ENCODE measurements around the gene DNM3.

Gene DNM3

DNA sequence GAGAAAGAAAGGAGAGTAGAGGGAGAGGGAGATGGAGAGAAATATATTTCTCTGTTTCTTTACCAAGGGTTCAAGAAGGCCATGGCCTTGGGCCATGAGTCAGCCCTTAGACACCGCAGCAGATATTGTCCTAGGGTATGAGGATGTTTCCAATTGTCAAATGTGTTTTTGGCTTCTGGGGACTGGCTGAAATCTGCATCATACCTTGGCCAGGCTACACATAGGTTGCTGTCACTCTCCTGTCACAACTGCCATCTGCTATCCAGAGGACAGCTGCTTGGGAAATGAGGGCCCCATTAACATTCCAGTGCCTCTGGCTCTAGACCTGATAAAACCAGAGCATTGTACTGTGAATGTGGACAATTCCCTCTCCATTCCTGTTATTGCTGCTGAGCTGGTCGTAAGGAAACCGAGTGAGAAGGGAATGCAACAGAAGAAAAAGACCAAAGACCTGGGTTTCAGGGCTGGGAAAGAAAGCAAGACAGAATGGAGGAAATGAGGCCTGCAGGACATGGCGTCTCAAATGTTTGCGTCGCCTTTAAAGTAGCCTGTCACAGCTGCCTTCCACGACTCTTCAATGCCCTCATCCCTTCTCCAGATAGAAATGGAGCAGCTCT lies 611.3 kb downstream of the DNM3 start:
- Mint-ChIP-seq H3K4me1 (peaks cover 26% of the 10 kb centered on the region), H3K27ac (no peak overlapping the region), H3K27me3 (no peaks in the 10 kb centered on the region), H3K9me3 (no peaks in the 10 kb centered on the region), H3K4me3 (no peak overlapping the region)
- no peak for DNase-seq
- ATAC-seq, result no peak

DNA sequence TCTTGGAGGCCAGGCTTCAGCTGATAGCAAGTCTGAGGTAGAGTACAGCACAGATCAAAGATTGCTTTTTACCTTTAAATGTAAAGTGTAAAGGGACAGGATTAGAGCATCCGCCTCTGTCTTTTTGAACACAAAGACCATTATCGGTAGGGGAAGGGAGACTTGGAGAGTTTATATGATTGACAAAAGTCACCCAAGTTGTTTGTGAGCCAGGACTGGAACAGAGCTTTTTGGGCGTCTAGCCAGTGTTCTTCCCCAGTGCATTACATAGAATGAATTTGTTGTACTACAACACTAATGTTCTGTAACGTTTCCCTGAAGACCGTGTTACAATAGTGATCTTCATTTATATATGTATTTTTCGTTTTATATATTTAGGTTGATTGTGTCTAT lies 611.9 kb downstream of the DNM3 start:
- ATAC-seq, result no peak
- Mint-ChIP-seq H3K9me3 (no peaks in the 10 kb centered on the region), H3K27ac (no peak overlapping the region), H3K4me3 (no peak overlapping the region), H3K4me1 (peaks cover 26% of the 10 kb centered on the region), H3K27me3 (no peaks in the 10 kb centered on the region)
- DNase-seq, result no peak

DNA sequence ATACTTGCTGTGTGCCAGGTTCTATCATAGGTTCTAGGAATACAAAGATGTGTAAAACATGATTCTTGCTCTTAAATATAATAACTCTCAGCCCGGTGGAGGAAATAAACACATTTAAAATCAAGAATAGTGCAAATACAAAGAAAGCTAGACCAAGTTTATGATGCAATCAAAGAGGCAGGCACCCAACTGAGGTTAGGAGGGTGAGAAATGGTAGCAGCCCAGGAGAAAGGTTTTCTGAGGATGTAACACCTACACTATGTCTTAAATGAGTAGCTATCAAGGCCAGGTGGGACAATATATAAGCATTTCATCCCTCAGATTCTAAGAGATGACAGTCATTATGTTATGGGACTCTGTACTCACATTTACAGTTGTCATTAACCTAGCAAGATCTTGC lies 612.3 kb downstream of the DNM3 start:
- Mint-ChIP-seq H3K9me3 (no peaks in the 10 kb centered on the region), H3K4me1 (peaks cover 26% of the 10 kb centered on the region), H3K4me3 (peak overlapping the region in 1 of 2 donors; percentile 2), H3K27me3 (no peaks in the 10 kb centered on the region), H3K27ac (peak overlapping the region in 1 of 2 donors; percentile 42)
- no peak for DNase-seq
- ATAC-seq, result peak; percentile 62

DNA sequence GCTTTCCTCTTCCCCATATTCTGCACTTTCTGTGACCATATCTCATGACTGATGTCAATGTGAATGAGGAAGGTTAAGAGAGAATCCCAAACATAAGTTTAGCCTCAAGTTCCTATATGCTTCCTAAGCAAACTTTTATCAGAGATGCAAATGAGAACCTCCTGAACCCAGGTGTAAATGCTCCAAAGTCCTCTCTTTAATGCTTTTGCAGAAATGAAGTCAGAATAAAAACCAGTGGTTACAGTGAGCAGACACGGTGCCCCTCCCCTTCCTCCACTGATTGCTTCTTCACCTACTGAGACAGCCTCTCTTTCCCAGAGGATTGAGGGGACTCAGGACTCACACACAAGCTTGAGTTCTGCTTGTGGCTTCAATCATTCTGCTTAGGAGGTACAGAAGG lies 614.2 kb downstream of the DNM3 start:
- Mint-ChIP-seq H3K27ac (peak overlapping the region in 1 of 2 donors; percentile 66), H3K4me1 (peaks cover 13% of the 10 kb centered on the region), H3K4me3 (no peak overlapping the region), H3K9me3 (no peaks in the 10 kb centered on the region), H3K27me3 (no peaks in the 10 kb centered on the region)
- ATAC-seq (no peak), DNase-seq (no peak)

DNA sequence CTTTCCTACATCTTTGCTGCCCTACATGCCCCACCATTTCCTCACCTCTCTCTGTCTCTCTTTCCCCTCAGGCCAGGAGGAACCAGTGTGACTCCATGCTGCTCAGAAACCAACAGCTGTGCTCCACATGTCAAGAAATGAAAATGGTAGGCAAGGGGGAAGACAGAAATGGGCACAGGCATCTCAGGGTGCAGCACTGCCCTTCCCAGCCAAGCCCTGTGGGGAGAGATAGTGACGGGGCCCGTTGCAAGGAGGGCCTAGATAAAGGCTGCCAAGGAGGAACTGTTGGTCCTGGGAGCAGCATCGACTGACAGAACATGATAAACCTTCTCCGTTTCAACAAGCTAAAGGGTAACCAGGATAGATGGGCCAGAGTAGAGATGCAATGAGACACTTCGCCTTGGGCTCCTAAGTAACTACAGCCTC lies 615.1 kb downstream of the DNM3 start:
- Mint-ChIP-seq H3K27ac (no peak overlapping the region), H3K27me3 (no peaks in the 10 kb centered on the region), H3K4me3 (no peak overlapping the region), H3K9me3 (no peaks in the 10 kb centered on the region), H3K4me1 (peaks cover 6% of the 10 kb centered on the region)
- ATAC-seq, result no peak
- no peak for DNase-seq

DNA sequence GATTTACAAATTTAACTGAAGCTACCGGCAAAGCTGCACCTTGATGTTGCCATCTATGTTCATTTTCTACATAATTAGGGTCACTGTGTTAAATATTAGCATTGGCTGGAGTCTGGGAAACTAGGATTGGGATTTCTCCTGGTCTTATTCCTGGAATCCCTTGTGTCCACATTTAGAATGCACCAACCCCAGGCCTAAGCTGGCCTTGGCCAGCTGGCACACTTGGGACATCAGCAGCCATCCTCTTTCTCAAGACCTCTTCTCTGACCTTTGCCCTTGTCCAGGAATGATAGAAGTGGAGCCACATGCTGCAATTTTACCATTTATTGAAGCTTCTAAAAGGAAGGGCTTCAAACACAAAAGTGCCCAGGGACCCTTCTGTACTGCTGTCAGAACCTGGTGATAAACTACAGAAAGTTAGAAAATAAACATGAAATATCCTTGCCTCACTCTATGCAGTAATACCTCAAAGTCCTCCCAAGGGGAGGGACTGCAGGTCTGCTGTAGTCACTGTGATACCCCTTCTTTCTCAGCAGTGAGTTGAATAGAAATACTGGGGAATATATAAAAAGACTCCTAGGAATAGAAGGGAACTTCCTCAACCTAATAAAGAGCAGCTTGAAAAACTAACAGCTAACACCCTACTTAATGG lies 616.3 kb downstream of the DNM3 start:
- peaks cover 6% of the 10 kb centered on the region for H3K4me1 Mint-ChIP-seq
- ATAC-seq (no peak), DNase-seq (no peak)
- no peak overlapping the region for H3K27ac Mint-ChIP-seq
- H3K9me3 Mint-ChIP-seq, result no peaks in the 10 kb centered on the region
- H3K27me3 Mint-ChIP-seq, result no peaks in the 10 kb centered on the region
- H3K4me3 Mint-ChIP-seq, result no peak overlapping the region

GRCh38 chr1:172460177-172460576 lies 618.9 kb downstream of the DNM3 start:
- no peaks in the 10 kb centered on the region for H3K27me3 Mint-ChIP-seq
- ATAC-seq (no peak), DNase-seq (no peak)
- no peak overlapping the region for H3K4me3 Mint-ChIP-seq
- H3K4me1 Mint-ChIP-seq, result no peaks in the 10 kb centered on the region
- no peak overlapping the region for H3K27ac Mint-ChIP-seq
- no peaks in the 10 kb centered on the region for H3K9me3 Mint-ChIP-seq

- H3K4me3 Mint-ChIP-seq, result no peak overlapping the region
- DNase-seq, result no peak
Measured at GRCh38 chr1:172460887-172461315, 619.6 kb downstream of the DNM3 start.

More at GRCh38 chr1:172460887-172461315, 619.6 kb downstream of the DNM3 start:
- ATAC-seq, result no peak
- Mint-ChIP-seq H3K27me3 (no peaks in the 10 kb centered on the region), H3K4me1 (no peaks in the 10 kb centered on the region), H3K27ac (no peak overlapping the region), H3K9me3 (no peaks in the 10 kb centered on the region)

Measured in stimulated activated naive CD8-positive, alpha-beta T cell treated with anti-CD3 and anti-CD28 coated beads, Interleukin-15, amount 100 ng/mL, for 72 hours (primary cell).